Nucleus accumbens (tissue), 56 donors: Measurements from ENCODE around the gene HMGXB3.
"Not testable (repeated sequence)": the region's sequence is repeated elsewhere in the genome, so short reads cannot be mapped to it uniquely, and the experiment has no call there.

Source experiments
- DNase-seq, 56 donors: peaks; one replicate each; lab custom pipeline; 2025; lab: John Stamatoyannopoulos, UW

The HMGXB3 gene

DNA sequence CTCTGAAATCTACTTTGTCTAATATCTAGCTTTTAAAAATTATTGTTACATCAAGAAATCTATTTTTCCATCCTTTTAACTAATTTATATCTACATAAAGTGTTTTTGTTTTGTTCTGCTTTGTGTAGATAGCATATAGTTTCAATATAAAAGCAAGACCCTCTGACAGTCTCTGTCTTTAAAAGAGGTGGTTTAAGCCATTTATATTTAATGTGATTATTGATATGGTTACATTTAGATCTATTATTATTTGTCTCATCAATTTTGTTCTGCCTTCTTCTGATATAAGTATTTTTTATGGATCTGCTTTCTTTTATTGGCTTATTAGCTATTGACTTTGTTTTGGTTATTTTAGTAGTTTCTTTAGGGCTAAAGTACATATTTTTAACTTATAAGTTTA is 16.0 kb downstream of the HMGXB3 start:
- no peak for DNase-seq

DNA sequence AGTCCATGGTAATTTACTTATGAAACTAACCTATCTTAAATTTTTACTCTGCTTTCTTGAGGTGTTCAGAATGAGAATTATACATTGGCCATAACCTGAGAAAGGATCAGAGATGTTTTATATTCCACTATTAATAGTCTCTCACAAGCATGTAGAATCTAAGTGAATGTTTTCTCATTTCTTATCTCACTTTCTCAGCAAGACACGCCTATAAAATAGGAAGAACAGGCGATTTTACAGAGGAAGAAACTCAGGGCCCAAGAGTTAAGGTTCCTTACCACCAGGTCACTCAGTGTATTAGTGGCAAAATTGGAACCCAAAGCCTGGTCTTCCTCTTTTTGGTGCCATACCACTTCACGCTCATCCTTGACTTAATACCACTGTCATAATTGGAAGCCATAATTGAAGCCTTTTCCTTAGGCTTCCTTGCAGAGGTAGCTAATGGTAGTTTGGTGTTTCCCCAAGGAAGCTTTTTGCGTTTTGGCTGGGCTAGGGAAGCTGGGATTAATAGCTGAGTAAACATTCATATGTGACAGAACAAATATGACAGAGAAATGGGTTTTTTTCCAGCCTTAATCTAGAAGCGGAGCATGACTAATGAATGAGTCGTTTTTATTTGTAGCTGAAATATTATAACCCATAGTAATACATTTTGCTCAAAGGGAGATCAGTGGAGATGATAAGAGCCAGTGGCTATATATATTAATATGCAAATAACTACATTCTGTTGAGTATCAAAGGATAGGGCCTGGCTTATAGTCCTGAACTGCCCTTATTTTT is 16.9 kb downstream of the HMGXB3 start:
- no peak for DNase-seq

DNA sequence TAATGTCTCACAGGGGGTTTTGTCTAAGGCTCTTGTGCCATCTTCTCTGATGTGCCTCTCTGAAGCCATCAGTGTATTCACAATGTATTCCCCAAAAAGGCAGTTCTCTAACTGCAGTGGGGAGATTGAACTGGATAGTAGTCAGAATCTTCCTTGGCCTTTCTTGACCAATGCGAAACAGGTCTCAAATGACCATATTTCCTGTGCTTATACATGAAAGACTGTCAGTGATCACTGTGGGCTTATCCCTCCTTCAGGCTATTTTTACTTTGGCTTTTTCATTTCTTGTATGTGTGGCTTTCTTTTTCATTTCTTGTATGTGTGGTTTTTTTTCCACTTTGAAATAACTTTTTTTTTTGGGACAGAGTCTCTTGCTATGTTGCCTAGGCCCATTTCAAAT is 19.7 kb downstream of the HMGXB3 start:
- DNase-seq, result no peak

DNA sequence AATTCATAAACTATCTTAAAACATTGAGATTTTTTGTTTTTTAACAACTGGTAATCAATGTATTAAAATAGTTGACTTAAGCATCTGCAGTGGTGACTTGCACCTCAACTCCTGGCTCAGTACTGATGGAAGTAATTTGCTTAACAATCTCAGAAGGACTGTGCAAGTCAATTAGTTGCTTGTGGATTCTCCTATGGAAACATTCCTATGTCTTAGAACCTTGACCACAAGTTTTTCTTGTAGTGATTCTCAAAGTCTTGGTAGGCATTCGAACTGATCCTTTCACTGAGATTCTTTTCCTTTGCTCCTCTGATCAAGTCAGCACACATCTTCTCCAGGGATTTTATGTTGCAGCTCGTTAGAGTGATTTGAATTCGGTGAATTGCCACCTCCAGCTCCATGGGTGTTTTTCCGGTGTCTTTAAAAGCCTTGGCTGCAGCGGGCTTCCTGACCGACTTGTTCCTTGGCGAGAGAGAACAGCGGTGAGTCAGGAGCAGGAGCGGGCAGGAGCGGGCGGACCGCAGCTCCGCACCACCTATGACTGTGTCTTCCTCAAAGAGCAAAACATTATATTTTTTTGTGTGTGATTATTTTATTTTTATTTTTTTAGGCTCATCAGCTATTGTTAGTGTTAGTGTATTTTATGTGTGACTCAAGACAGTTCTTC is 21.1 kb downstream of the HMGXB3 start:
- DNase-seq, result peak in 5 of 56 donors; percentile 10 to 35 (median 12)

DNA sequence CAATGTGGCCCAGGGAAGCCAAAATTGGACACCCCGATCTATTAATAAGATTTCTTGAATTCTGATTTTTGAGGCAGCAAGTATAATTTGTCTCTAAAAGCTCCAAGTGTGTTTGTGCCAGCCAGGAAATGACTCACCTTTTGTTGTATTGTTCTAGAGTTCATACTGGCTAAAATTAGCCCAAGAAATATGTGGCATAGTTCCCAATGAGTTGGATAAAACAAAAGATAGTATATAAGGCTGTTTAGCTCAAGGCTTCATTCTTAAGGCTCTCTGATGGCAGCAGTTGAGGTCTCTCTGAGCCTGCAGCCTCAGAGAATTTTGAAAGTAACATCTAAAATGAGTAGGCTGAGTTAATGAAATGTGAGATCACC is 21.6 kb downstream of the HMGXB3 start:
- DNase-seq, result peak in 2 of 56 donors; percentile 10 to 23

DNA sequence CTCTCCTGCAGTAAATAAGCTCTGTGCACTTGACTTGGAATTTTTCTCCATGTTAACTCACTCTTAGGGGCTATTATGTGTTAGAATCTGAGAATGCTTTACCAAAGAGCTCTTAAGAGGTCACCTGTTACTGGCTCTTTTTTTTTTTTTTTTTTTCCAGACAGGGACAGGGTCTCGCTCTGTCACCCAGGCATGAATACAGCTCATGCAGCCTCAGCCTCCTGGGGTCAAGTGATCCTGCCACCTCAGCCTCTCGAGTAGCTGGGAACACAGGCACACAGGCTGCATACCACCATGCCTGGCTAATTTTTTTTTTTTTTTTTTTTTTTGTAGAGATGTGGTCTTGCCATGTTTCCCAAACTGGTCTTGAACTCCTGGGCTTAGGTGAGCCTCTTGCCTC is 22.1 kb downstream of the HMGXB3 start:
- no peak for DNase-seq

DNA sequence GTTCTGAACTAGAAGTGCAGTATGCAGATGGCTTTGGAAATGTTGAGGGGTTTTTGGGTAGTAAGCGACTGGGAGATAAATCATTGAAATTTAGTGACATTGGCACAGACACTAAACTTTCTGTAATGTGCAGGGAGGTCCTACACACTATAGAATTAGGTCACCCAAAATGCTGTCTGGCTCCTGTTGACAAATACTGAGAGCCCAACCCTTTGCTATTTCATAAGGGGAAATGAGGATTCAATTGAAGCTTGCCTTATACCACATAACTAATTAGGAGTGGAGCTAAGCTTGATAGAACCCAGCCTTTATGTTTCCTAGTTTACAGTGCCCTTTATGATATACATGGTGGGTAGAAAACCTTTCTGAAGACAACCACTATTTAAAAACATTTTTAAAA is 22.6 kb downstream of the HMGXB3 start:
- DNase-seq, result no peak

DNA sequence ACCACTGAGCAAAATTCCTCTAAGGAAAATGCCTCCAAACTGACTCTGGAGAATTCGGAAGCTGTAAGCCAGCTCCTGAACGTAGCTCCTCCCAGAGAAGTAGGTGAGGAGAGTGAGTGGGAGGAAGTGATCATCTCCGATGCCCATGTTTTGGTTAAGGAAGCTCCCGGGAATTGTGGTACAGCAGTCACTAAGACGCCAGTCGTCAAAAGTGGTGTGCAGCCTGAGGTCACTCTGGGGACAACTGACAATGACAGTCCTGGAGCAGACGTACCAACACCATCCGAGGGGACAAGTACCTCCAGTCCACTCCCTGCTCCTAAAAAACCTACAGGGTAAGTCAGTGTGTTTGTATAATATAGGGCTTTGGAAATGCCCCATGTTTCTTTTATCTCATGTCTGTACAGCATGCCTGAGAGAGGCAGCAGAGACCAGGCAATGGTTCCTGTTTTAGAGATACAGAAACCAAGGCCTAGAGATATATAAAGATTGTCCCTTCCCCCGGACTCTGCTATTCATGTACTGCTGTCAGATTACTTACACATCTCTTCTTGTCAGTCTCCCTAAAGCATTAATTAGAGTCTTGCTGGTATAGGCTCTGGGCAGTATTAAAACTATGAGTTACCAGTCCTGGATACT is 23.9 kb downstream of the HMGXB3 start:
- DNase-seq, result peak in 4 of 56 donors; percentile 4 to 45 (median 16)

DNA sequence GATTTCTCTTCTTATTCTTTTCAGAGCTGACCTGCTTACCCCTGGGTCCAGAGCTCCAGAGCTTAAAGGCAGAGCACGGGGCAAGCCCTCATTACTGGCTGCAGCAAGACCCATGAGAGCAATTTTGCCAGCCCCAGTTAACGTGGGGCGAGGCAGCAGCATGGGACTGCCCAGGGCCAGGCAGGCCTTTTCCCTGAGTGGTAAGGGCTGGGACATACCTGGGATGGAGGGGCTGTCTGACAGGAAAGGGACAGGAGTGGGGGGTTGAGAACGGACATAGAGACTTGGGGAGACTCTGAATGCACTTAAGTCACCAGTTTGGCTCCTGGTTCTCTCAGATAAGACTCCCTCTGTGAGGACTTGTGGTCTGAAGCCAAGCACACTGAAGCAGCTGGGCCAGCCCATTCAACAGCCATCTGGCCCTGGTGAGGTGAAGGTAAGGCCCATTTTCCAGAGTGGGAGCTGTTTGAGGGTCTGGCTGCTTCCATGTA is 26.2 kb downstream of the HMGXB3 start:
- DNase-seq, result no peak

DNA sequence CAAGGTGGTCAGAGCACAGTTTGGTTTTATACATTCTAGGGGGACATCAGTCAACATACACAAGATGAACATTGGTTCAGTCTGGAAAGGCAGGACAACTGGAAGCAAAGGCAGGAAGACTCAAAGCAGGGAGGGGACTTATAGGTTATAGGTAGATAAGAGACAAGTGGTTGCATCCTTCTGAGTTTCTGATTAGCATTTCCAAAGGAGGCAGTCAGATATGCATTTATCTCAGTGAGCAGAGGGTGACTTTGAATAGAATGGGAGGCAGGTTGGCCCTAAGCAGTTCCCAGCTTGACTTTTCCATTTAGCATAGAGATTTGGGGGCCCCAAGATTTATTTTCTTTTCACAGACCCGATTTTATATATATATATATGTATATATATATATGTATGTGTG is 27.5 kb downstream of the HMGXB3 start:
- DNase-seq, result not testable (repeated sequence)

DNA sequence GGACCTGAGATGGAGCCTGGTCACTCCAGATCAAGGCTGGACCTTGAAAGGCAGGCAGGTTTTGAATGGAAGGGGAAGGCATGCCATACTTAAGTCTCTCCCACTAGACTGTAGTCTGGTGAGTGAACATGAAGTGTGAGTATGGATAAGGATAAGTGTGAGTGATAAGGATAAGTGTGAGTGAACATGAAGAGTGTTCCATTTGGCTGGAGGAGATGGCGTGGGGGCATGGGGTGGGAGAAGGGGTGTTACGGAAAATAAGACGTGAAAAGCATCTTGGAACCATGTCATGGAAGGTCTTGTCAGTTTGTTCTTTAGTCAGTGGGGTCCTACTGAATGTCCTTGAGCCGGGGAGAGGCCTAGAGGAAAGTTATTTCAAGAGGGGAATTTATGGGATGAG is 32.8 kb downstream of the HMGXB3 start:
- DNase-seq, result no peak

DNA sequence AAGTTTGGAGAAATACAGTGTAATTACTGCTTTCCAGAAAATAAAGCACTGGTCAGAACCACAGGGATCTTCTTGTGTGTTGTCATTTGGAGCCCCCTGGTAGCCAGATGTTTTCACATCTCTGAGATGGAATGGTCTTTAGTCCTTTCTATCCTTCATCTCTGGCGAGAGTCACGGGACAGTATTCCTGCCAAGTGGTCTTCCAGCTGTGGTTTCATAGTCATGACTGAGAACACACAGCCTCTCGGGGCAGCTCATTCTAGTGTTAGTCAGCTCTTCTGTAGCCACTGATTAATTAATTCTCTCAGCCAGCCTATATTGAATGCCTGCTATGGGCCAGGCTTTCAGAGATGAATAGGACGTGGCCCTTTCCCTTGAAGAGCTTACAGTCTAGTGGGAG is 34.1 kb downstream of the HMGXB3 start:
- DNase-seq, result peak in 1 of 56 donors; percentile 5

DNA sequence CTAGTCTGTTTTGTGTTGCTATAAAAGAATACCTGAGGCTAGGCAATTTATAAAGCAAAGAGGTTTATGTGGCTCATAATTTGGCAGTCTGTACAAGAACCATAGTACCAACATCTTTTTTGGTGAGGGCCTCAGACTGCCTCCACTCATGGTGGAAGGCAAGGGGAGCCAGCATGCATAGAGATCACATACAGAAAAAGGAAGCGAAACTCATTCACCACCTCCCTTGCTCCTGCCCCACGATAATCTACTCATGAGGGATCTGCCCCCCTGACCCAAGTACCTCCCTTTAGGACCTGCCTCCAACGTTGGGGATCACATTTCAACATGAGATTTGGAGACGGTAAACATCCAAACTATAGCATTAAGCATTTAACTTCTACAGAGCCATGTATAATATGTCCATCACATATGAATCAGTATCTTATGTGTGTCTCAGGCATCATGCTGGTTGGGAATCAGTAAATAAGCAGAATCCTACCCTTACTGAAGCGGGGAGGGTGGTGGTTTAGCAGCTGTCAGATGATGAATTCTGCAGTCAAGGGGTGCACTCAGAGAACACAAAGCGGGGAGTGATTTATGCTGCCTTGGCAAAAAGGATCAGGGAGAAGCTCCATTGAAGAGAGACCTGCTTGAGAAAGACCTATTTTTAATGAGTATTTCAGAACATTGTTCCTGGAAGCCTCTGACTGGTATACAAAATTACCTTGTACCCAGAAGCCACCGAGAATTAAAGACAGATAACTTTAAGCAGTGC is 34.8 kb downstream of the HMGXB3 start:
- DNase-seq, result no peak

DNA sequence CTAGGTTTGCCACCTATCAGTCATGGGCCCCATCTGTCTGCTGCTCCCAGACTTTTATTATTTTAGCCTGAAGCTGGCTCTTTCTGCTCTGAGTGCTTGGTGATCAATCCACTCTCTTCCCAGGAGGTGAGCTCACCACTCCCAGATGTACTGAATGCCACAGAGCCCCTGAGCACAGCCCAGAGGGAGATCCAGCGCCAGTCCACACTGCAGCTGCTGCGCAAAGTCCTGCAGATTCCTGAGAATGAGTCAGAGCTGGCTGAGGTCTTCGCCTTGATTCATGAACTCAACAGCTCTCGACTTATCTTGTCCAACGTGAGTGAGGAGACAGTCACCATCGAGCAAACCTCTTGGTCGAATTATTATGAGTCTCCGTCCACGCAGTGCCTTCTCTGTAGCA is 36.0 kb downstream of the HMGXB3 start:
- DNase-seq, result no peak

DNA sequence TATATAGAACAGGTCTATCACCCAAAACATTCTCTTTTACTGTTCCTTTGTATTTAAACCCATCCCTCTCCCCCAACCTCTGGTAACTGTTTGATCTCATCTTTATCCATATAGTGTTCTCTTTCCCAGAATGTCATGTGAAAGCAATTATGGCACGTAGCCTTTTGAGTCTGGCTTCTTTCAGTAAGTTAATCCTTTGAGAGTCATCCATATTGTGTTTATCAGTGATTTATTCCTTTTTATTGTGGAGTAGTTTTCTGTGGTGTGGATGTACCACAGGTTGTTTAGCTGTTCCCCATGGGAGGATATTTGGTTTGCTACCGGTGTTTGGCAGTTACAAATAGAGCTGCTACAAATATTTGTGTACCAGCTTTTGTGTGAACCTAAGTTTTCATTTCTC is 38.0 kb downstream of the HMGXB3 start:
- no peak for DNase-seq

DNA sequence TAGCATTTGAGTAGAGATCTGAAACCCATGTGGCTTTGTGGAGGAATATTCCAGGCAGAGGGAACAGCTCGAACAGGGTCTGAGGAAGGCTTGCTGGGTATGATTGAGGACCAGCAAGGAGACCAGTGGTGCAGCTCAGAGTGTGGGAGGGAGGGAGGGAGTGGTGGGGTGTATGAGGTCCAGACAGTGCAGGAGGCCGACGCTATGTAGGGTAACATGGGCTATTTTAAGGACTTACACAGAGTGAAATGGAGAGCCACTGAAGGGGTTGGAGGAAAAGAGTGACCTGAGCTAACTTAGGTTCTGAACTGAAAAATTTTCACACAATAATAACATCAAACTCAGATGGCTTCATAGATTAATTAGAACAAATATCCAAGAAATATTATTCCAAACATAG is 41.9 kb downstream of the HMGXB3 start:
- no peak for DNase-seq

DNA sequence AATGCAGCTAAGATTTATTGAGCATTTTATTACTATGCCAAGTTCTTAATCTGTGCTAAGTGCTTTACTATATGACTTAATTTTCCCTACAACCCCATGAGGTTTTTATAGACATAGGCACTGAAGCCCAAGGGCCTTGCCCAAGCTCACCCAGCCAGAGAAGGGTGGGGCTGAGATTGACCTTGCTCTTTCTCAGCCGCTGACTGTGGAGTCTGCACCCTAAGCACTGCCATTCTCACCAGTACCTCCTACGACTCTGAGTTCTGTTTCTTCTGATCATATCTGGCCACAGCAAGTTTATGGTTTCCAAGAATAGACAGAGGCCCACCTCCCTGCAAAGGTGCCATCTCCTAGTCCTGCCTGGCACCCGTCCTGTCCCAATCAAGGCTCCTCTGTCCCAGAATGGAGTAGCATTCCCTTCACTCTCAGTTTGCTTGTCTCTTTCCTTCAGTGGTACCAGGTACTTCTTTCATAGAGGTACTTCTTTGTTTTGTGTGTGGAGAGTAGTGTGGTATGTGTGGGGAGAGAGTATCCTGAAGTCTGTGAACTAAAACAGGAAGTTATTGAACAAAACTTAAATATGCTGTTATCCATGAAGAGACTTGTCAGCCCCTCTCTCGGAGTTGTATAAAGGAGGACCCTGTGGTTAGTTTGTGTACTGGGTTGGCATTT is 43.3 kb downstream of the HMGXB3 start:
- no peak for DNase-seq

DNA sequence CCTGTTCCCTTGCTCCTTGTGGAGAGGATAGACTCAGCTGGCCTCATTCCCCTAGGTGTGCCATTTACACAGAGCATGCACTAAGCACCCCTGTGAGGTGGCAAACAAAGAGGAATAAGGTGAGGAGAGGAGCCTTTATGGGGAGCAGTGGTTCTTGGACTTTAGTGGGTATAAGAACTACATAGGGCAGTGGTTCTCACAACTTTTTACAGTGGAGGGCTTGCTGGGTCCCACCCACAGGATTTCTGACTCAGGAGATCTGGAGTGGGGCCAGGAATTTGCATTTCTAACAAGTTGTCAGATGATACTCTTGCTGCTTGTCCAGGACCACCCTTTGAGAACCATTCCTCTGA is 43.8 kb downstream of the HMGXB3 start:
- DNase-seq, result no peak

DNA sequence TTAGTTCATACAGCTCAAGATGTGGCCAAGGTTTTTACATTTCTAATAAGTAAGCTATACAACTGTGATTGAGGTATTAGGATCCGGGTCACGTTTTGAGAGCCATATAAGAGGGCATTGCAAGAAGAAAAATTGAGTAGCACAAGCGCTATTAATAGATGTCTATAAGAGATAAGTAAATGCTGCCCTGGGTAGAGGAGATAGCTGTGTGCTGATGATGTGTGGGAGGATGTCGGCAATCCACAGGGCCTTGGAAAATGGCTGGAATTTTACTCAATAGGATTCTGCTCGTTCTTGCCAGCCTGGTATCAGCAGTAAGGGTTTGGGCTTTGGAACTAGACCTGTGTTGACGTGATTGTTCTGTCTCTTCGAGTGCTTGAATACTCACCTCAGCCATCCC is 44.2 kb downstream of the HMGXB3 start:
- no peak for DNase-seq

DNA sequence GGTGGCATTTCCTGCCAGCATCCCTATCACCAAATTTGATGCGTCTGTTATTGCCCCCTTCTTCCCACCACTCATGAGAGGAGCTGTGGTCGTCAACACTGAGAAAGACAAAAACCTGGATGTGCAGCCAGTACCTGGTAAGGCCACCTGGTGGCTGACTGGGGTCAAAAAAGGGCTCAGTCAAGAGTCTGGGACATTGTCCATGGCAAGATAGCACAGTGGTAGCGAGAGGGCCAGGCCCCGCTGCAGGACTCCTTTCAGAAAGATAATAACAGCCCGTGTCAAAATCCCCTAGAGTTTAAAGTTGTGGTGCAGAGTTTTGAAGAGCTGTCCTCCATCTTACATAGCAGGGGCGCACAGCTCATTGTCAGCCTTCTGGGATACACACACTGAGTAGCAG is 45.0 kb downstream of the HMGXB3 start:
- DNase-seq, result no peak
